ENCODE measurements around the gene PLD1.
"Not testable (repeated sequence)": the region's sequence is repeated elsewhere in the genome, so short reads cannot be mapped to it uniquely, and the experiment has no call there.

PLD1 gene

DNA sequence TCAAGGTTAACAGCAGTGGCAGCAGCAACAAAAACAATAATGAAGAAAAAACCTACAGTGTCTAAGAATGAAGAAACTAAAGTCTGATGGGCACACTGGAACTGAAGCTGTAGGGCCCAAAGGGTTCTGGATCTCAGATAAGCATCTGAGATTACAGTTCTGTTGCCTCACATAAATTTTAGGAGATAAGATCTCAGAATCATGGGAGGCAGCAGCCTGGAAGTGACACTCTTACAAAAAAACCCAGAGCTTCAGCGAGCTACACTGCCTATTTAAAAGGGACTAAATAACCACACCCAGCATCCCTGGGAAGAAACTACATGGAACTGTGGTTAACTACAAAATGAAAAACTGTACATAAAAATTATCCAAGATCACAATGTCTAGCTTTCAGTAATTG is 61.2 kb downstream of the PLD1 start:
- no peaks in the 10 kb centered on the region for H3K36me3 ChIP-seq (ENCODE audit: control insufficient read depth, low read length)
- no peaks in the 10 kb centered on the region for H3K79me2 ChIP-seq (ENCODE audit: control insufficient read depth, low read length)
- H3K4me2 ChIP-seq (ENCODE audit: low read length), result no peak overlapping the region
- no peak for TF ChIP-seq EZH2phosphoT487 (IDR thresholded peaks at IDR 0.05; ENCODE audit: borderline replicate concordance, low read length)
- TF ChIP-seq CTCF (IDR thresholded peaks at IDR 0.05; ENCODE audit: low read depth, low read length, poor library complexity, severe bottlenecking), result no peak
- H3K4me1 ChIP-seq (ENCODE audit: control insufficient read depth, low read length), result no peaks in the 10 kb centered on the region
- H3K27ac ChIP-seq (ENCODE audit: low read depth, low read length), result no peak overlapping the region
- H3K9me3 ChIP-seq (ENCODE audit: control insufficient read depth, insufficient read depth, low read length), result no peaks in the 10 kb centered on the region
- no peaks in the 10 kb centered on the region for H4K20me1 ChIP-seq (ENCODE audit: control insufficient read depth, insufficient read depth, low read depth, low read length)
- H3K27me3 ChIP-seq (ENCODE audit: control insufficient read depth, low read length), result no peaks in the 10 kb centered on the region
- H3K4me3 ChIP-seq (ENCODE audit: low read length), result no peak overlapping the region
- no peaks in the 10 kb centered on the region for H3K9me2 ChIP-seq (replicated peaks; ENCODE audit: control insufficient read depth, low read length)
- no peaks in the 10 kb centered on the region for H3F3A ChIP-seq (ENCODE audit: control insufficient read depth, insufficient read depth)

- TF ChIP-seq CTCF (IDR thresholded peaks at IDR 0.05; ENCODE audit: low read depth, low read length, poor library complexity, severe bottlenecking) (no peak), EZH2phosphoT487 (IDR thresholded peaks at IDR 0.05; ENCODE audit: borderline replicate concordance, low read length) (no peak)
- Histone ChIP-seq H3K4me3 (ENCODE audit: low read length) (no peak overlapping the region), H3K9me3 (ENCODE audit: control insufficient read depth, insufficient read depth, low read length) (no peaks in the 10 kb centered on the region), H3K4me1 (ENCODE audit: control insufficient read depth, low read length) (no peaks in the 10 kb centered on the region), H4K20me1 (ENCODE audit: control insufficient read depth, insufficient read depth, low read depth, low read length) (no peaks in the 10 kb centered on the region), H3K27ac (ENCODE audit: low read depth, low read length) (no peak overlapping the region), H3K9me2 (replicated peaks; ENCODE audit: control insufficient read depth, low read length) (no peaks in the 10 kb centered on the region), H3K36me3 (ENCODE audit: control insufficient read depth, low read length) (no peaks in the 10 kb centered on the region), H3F3A (ENCODE audit: control insufficient read depth, insufficient read depth) (no peaks in the 10 kb centered on the region), H3K4me2 (ENCODE audit: low read length) (no peak overlapping the region), H3K27me3 (ENCODE audit: control insufficient read depth, low read length) (no peaks in the 10 kb centered on the region), H3K79me2 (ENCODE audit: control insufficient read depth, low read length) (no peaks in the 10 kb centered on the region)
Measured at GRCh38 chr3:171748064-171748924, 62.0 kb downstream of the PLD1 start.

DNA sequence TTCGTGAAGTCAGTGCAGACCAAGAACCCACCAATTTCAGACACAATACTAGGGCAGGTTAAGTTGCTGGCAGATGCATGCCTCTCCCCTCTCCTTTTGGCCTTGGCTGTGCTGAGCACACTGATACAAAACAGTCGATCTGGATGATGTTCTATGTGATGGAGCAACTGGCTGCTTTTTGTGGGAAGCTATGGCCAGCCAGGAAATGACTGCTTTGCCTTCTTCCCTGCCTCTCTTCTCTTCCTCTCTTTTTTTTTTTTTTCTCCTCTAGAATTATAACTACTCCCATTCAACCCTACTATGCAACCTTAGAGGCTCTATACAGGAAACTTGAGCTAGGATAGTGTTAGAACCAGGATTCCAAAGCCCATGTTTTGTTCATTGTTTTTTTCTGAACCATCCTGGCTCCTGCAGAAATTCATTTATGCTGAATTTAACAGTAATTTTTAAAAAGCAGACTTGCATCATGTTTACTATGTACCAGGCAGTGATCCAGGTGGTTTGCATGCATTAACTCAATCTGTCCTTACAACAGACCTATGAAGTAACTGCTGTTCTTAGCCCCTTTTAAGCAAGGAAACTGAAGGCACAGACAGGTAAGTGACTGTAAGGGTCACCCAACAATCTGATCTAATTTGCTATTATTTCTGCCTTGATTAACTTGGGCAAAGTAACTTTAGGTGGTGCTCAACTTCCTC is 62.9 kb downstream of the PLD1 start:
- H3K27me3 ChIP-seq (ENCODE audit: control insufficient read depth, low read length), result no peaks in the 10 kb centered on the region
- no peaks in the 10 kb centered on the region for H3K79me2 ChIP-seq (ENCODE audit: control insufficient read depth, low read length)
- no peak overlapping the region for H3K4me2 ChIP-seq (ENCODE audit: low read length)
- H3K4me1 ChIP-seq (ENCODE audit: control insufficient read depth, low read length), result no peaks in the 10 kb centered on the region
- H3K9me3 ChIP-seq (ENCODE audit: control insufficient read depth, insufficient read depth, low read length), result no peaks in the 10 kb centered on the region
- no peaks in the 10 kb centered on the region for H4K20me1 ChIP-seq (ENCODE audit: control insufficient read depth, insufficient read depth, low read depth, low read length)
- no peak overlapping the region for H3K27ac ChIP-seq (ENCODE audit: low read depth, low read length)
- no peak overlapping the region for H3K4me3 ChIP-seq (ENCODE audit: low read length)
- no peaks in the 10 kb centered on the region for H3F3A ChIP-seq (ENCODE audit: control insufficient read depth, insufficient read depth)
- H3K9me2 ChIP-seq (replicated peaks; ENCODE audit: control insufficient read depth, low read length), result no peaks in the 10 kb centered on the region
- TF ChIP-seq EZH2phosphoT487 (IDR thresholded peaks at IDR 0.05; ENCODE audit: borderline replicate concordance, low read length), result no peak
- TF ChIP-seq CTCF (IDR thresholded peaks at IDR 0.05; ENCODE audit: low read depth, low read length, poor library complexity, severe bottlenecking), result no peak
- no peaks in the 10 kb centered on the region for H3K36me3 ChIP-seq (ENCODE audit: control insufficient read depth, low read length)

DNA sequence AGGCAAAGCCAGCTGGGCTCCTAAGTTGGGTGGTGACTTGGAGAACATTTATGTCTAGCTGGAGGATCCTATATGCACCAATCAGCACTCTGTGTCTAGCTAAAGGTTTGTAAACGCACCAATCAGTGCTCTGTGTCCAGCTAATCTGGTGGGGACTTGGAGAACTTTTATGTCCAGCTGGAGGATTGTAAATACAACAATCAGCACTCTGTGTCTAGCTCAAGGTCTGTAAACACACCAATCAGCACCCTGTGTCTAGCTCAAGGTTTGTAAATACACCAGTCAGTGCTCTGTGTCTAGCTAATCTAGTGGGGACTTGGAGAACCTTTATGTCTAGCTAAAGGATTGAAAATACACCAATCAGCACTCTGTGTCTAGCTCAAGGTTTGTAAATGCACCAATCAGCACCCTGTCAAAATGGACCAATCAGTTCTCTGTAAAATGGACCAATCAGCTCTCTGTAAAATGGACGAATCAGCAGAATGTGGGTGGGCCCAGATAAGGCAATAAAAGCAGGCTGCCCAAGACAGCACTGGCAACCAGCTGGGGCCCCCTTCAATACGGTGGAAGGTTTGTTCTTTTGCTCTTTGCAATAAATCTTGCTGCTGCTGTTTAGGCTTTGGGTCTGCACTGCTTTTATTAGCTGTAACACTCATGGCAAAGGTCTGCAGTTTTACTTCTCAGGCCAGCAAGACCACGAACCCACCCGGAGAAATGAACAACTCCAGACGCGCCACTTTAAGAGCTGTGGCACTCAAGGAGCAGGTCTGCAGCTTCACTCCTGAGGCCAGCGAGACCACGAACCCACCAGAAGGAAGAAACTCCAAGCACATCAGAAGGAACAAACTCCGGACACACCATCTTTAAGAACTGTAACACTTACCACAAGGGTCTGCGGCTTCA is 63.7 kb downstream of the PLD1 start:
- not testable (repeated sequence) for H3K79me2 ChIP-seq (ENCODE audit: control insufficient read depth, low read length)

More for the DNA sequence above, 63.7 kb downstream of the PLD1 start:
- not testable (repeated sequence) for H3K9me2 ChIP-seq (replicated peaks; ENCODE audit: control insufficient read depth, low read length); H3F3A ChIP-seq (ENCODE audit: control insufficient read depth, insufficient read depth); H3K4me2 ChIP-seq (ENCODE audit: low read length); H3K4me3 ChIP-seq (ENCODE audit: low read length); H4K20me1 ChIP-seq (ENCODE audit: control insufficient read depth, insufficient read depth, low read depth, low read length); H3K27ac ChIP-seq (ENCODE audit: low read depth, low read length); H3K27me3 ChIP-seq (ENCODE audit: control insufficient read depth, low read length); H3K4me1 ChIP-seq (ENCODE audit: control insufficient read depth, low read length); H3K9me3 ChIP-seq (ENCODE audit: control insufficient read depth, insufficient read depth, low read length); H3K36me3 ChIP-seq (ENCODE audit: control insufficient read depth, low read length)
